AG20443 (cell line): ENCODE measurements around the gene PRDM5.
A peak's percentile ranks its signal among the peaks of the same experiment; 100 is the strongest.
"Not testable (repeated sequence)": the region's sequence is repeated elsewhere in the genome, so short reads cannot be mapped to it uniquely, and the experiment has no call there.

Experiments used
- DNase-seq: peaks from one replicate; pipeline ENCODE4 v3.0.0; 2012; ENCODE audit warnings: low spot score, mixed read lengths

The PRDM5 gene

DNA sequence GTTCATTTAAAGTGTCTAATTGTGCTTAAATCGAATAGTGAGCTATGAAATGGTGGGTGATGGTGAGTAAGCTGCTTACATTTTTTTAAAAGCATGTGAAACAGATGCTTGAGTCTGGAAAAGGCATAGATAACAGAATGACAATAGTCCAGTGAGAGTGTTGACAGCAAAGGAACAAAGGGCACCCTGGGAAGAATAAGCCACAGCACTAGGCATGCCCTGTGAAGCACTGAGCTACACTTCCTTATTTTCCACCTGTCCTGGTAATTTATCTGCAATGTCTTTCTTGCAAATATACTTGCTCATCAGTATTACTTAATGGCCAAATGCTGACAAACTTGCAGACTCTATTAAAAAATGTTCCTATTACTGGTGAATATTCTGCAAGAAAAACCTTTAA lies 168.7 kb downstream of the PRDM5 start:
- no peak for DNase-seq

DNA sequence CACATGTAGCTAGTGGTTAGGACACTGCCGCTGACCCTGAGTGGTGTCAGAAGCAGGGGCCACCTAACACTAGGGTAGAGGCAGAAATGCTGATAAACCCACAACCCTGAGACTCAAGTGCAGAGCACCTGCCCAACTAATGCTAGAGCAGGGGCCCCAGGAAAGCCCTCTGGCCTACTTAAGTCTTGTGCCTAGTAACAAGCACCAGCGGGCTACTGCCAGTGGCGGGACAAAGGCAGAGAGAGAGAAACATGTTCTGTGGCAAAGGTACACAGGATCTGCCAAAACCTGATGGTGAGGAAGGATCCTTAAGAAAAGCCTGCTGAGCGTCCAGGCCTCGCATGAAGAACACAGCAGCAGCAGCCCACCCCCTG lies 172.4 kb downstream of the PRDM5 start:
- DNase-seq = no peak

DNA sequence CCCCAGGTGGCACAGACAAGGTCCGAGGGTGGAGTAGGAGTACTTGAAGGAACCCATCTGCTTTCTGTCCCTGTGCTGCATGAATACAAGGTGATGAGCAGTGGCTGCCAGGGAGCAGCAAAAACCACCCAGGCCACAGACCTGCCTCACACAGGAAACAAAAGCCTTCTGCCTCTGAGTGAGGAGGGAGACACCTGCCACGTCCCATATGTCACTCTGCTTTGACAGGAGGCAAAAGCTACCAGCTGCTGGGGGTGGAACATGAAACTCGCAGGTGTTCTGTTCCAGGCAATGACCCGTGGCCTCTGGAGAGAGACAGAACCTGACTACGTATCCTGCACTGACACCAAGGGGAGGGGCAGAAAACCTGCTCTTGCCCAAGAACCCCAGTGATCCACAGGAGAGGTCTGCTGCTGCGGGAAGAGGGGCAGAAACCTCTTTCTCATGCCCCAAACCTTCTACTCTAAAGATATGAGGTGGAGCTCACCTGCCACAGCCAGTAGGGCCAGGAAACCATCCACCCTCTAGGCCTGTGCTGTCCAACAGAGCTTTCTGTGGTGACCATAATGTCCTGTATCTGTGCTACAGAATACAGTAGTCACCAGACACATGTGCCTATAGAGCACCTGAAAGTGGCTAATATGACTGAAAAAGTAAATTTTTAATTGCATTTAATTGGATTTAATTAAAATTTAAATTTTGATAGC lies 172.9 kb downstream of the PRDM5 start:
- no peak for DNase-seq

DNA sequence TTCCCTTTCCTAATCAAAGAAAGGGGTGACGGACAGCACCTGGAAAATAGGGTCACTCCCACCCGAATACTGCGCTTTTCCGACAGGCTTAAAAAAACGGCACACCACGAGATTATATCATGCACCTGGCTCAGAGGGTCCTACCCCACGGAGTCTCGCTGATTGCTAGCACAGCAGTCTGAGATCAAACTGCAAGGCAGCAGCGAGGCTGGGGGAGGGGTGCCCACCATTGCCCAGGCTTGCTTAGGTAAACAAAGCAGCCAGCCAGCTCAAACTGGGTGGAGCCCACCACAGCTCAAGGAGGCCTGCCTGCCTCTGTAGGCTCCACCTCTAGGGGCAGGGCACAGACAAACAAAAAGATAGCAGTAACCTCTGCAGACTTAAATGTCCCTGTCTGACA lies 180.9 kb downstream of the PRDM5 start:
- not testable (repeated sequence) for DNase-seq

DNA sequence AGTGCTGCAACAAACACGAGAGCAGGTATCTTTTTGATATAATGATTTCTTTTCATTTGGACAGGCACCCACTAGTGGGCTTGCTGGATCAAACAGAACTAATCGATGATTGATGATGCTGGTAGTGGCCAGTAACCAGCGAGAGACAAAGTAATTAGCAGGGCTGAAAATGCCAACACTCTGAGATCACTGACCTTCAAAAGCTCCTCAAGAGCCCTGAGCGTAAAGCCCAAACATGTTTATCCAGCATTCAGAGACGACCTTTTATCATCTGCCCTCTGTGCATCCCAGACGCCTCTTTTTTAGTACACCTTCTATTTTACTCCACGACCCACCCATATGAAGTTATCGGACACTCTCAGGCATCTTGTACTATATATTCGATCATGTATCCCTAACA lies 186.2 kb downstream of the PRDM5 start:
- no peak for DNase-seq

DNA sequence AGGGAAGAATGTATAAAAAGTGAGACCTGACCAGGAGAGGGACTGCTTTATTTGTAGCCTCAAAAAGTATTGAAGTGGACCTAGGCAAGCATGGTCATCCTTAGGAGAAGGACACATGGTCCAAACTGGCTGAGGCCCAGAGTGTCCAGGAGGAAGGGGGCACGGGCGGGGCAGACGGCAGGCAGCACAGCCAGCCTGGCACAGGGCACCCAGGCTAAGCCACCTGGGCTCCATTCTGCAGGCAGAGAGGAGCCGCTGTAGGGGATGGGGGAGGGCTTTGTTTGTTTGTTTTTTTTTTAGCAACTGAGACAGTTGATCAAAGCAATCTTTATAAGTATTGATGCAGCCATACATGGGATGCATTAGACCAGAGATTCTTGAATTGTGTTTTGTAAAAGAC lies 188.6 kb downstream of the PRDM5 start:
- DNase-seq = no peak

DNA sequence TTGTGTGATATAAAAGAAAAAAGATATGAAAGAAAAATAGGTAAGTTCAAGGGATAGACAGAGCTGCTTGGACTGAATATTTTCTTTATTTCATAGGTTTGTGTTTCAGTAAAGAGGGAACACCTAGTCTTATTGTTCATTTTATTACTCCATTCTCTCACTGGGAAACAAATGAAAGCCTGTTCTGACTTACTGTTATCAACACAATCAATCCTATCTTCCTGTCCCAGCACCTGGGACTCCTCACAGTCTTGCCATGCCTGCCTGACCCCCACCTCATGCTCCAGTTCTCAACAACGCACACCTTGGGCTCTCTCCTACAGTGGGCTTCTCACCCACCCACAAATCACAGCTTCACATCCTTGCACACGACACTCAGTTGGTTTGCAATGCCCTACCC lies 189.5 kb downstream of the PRDM5 start:
- DNase-seq = no peak

DNA sequence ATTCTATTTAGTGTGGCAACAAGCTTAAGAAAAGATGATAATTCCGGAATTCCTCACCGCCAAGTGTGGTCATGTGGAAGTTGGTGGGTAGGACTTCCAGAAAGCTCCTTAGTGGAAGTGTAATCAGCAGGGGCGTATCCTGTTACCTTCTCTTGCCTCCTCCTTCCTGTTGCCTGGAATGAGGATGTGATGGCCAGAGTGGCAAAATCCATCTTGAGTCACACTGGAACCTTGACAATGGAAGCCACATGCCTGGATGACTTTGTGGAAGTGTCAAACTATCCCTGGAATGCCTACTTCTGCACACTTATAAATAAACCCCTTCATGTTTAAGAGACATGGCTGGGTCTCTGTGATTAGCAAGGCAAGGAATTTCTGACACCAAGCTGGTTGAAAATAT lies 191.0 kb downstream of the PRDM5 start:
- DNase-seq = peak; percentile 64

DNA sequence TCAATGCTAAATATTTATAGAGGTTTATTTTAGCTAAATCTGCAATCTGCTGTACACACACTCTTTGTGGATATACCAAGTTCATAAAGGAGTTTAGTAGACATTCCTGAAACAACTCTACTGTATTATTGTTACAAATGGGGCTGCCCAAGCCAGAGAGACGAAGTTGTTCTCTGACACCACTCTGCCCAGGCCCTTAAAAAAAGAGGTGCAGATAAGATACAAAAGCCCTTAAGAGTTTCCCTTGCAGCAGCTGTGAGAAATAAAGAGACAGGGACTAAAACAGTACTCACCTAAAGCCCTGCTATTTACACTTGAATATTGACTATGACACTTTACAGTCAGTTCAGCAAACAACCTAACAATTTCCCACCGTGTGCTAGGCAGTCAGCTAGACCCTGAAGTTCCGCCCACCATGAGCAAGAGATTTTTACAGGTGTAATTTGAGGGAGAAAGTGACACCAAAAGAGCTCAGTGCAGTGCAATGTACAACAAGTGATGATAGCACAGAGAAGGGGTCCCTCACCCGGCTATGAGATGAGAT lies 191.7 kb downstream of the PRDM5 start:
- no peak for DNase-seq

DNA sequence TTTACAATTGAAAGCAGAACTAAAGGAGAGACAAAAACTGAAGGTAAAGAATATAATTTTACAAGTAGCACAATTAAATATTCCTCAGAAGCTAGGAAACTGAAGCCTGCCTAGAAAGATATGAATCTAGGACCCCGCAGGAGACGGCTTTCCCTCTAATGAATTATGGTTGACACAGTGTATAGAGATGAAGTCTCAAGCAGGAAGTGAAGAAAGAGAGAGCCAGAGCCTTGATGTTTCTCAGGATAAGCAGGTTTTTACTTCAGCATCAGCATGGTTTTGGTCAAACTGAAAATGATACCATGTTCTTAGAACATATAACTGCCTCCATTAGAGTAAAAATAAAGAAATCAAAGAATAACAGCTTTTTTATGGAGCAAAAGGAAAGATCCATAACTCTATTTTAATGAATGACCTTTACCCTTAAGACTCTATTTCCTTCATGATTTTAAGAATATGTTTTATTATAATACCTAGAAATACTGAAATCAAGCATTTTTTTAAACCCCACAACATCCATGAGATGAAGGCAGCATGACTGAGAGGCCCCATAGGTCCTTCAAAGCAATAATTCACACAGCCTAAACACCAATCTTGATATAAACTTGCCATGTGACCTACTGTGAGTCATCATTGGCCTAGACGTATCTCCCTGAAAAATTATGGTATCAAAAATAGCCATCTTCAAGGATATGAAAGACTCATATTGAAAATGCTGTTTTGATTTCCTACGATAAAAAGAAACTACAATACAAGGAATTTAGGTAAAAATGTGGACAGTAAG lies 193.4 kb downstream of the PRDM5 start:
- no peak for DNase-seq

DNA sequence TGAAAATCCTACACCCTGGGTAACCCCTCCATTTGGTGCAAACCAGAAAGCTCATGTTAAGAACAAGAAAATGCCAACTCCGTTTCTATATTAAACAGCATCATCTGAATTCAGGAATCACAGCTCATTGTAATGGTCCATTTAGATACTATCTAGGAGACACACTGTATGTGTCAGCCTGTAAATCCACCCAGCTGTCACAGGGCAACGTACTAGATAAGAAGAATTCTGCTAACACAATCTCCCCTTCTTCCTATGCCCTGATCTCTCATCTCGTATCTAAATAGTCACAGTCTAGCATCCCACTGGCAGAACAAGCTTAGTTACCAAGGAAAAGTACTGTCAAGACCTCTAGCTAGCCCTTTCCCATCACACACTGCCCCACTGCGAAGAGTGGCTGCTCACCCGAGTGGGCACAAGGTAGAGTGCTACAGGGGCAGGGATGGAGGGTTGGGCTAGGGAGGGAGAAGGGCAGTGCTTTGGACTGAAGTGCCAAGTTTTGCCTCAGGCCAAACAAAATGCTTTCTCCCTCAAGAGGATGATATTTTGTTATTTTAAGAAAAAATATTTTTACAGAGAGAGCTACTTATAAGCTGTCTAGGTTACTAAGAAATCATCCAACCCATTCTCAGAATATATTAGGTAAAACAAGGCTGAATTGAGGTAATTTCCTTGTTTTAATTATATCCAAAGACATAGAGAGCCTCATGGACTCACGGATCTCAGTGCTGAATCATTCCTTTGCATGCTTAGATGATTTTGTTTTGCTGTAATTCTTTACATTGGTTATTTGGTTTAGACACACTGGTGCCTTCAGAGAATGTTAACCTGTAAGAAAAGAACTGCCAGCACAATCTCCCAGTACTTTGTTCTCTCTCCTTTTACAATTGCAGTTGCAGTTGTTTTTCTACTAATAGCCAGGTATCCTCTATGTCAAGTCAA lies 196.6 kb downstream of the PRDM5 start:
- no peak for DNase-seq

DNA sequence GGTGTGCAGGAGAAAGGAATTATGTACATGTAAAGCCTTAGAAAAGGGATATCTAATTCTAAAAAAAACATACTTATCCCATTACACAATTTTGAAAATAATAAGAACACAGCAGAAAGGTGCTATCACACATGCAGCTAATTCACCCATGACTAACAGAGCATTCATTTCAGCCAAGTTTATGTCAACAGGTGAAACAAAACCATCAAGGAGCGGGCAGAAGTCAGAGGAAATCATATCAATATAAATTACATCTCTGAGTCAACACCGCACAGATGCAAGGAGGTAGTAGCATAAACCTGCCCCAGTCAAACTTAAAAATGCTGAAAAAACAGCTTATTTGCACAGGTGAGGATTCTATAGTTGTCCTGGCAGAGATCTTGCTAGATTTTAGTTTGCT lies 197.9 kb downstream of the PRDM5 start:
- DNase-seq = no peak

DNA sequence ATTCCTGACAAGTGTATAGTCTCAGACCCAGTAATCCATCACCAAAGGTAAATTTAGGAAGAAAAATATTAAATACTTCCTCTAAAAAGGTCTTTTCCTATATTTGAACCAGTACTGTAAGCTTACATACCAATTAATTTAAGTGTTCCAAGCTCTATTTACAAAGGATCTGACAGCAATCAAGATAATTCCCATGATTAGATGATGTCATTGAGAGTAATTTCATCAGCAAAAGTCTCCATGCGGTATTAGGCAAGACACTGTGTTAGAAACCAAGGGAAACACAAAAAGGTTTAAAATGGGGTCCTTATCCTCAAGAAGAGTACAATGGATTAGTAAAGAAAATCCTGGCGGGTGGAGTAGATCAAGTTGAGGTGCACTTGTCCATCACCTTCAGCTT lies 198.5 kb downstream of the PRDM5 start:
- no peak for DNase-seq

DNA sequence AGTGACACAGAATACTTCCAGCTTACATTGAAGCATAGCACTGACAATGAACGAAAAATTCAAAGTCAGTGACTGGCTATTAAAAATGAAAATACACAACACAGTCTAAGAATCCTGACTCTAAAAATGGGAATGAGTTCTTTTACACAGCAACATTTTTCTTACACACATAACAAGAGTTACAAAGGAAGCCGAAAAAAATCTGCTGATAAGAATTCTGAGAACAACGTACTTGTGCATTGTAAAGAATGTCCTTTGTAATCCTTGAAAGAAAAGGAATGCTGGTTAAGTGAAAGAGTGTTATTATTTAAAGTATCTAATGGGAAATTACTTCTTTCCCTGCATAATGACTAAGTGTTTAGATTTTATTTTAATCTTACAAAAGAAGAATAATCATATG lies 199.4 kb downstream of the PRDM5 start:
- no peak for DNase-seq

DNA sequence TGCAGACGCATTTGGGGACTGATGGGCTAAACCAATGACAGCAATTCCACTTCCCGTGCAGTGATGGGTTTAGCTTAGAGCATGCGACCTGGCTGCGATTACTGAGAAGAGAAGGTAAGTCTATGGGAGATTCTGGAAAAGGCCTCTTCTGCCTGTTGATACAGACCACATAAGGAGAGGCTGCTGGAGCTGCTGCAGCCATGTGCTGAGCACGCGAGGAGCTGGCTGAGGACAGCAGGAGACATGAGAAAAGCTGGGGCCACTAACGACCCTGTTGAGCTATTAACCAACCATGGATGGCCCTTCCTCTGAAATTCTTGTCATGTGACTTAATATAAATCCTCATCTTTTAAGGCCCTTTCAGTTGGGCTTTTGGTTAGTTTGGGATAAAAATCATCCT lies 199.9 kb downstream of the PRDM5 start:
- no peak for DNase-seq

DNA sequence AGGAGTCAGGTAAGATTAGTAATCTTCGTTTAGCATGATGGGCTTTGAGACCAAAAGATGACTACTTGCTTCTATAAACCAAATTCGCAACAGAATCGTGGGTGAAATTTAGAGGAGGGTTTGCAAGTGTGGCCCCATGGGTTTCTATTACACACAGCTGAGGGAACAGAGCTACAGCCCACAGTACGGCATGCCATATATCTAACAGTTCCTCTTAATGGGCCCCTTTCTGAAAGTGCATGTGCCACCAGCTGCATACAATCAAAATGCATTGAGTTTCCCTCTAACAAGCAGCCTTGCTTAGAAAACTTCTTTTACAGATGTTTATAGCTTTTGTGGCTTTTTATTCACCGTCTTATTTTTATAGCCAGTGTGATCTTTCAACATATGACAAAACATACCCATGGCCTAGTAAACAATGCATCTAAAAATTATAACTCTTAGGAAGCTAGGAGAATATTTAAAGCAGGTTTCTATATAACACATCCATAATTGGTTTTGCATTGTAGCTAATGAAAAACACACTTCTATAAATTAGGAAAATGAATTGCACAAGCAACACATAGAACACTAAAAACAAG lies 202.1 kb downstream of the PRDM5 start:
- no peak for DNase-seq

DNA sequence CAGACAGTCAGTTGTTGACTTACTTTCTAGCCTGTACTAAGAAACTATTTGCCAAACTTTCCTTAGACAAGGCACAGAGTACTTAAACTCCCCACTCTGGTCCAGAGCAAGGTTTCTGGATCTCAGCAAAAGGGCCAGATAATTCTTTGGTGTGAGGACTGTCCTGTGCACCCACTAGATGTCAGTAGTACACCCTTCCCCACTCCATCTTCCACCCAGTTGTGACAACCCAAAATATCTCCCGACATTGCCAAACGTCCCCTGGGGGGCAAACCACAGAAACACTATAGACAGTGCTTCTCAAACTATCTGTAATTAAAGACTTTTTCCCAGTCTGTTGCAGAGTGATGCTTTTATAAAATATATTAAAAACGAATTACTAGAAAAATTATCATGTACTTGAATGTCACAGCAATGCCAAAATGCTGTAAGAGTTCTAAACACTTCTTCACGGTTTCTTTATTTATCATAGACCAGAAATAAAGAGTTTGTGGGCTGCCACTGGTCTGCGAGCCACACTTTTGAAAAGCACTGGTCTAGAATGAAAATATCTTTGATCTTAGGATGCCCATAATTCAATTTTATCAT lies 203.5 kb downstream of the PRDM5 start:
- DNase-seq = peak; percentile 64

DNA sequence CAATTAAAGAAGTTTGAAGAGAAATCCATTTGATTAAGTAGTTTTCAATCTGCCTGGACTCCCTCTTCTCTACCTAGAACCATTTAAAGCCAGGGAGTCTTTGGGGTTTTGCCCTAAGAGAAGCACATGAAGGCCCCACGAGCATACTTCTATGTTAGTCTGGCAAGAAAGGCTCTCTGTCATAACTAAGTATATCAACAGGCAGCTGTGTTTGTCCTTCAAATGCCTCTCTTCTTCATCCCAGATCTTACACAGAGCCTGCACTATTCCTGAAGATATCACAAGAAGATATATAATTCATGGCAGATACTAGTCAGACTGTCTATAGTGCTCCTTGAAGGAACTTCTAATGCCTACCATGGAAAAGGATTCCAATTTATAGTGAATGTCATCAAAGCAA lies 206.2 kb downstream of the PRDM5 start:
- no peak for DNase-seq

DNA sequence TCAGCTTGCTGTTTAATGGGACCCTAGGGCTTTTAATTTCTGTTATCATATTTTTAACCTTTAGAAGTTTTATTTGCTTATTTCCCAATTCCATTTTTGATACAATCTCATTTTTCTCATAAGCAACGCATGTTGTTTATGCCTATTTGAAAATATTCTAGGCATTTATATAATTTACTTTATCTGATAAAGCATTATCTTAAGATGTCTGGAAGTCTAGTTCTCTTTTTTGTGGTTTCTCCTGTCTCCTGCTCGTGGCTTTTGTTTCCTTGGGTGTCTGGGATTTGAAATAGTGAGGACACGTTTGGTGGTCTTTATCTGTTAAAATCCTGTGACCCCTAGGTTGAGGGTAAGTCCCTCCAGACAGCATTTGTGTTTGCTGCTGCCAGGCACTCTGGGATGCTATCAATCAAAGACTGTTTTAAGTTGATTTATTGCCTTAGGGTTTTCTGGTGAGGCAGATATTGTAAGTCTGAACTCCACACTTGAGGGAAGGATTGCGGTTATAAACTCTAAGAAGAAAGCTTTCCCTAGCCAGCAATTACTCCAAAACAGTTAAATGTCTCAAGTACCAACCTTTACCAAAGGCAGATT lies 208.0 kb downstream of the PRDM5 start:
- no peak for DNase-seq

DNA sequence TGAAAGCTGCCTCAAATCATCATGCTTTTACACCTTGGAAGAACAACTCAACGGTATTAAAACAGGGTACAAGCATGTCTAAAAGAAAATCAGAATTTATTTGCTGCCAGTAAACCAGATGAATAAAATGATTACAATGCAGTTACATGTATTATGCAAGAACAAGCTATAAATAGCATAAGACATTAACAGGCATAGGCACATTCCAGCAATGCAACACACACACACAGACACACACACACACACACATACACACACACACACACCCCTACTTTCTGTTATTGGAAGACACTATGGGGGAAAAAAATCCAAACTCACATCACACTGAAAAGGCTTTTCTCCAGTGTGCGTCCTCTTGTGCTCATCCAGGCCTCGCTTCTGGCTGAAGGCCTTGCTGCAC lies 212.5 kb downstream of the PRDM5 start:
- peak; percentile 32 for DNase-seq

DNA sequence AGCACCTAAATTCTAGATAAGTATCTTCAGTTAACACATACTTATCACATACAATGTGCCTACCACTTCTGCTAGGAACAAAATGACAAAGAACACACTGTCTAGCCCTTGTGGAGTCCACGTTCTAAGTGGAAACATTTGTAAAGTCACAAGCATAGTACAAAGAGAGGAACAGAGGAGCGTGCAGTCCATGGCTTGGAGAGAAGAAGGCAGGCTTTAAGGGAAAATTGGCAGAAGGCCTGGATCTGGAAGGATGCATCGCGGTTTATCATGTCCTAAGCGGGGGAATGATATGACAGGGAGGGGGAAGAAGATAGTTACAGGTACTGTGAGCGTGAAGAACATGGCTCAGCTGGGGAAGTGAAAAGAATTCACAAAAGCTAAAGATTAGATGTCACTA lies 218.0 kb downstream of the PRDM5 start:
- no peak for DNase-seq
